ENCODE data around the gene ABCG1. TPM values are rescaled to one million over a fixed set of nuclear protein-coding genes. Genes with fewer than 3 reads are reported as not detected.
"Not testable (repeated sequence)": the region's sequence is repeated elsewhere in the genome, so short reads cannot be mapped to it uniquely, and the experiment has no call there.

Gene ABCG1
- total and polyA plus RNA-seq, 4 experiments from 2014 or later: 1.5 to 19.6 (median 9.5) TPM

- H3K4me1 ChIP-seq (ENCODE audit: insufficient read depth, low read length): no peaks in the 10 kb centered on the region
- peaks cover 0 to 1% of the 10 kb centered on the region in 2 donors for H3K27me3 Mint-ChIP-seq
- no peaks in the 10 kb centered on the region for H3K9me3 Mint-ChIP-seq
- H3K9me3 ChIP-seq (ENCODE audit: control insufficient read depth in 1 of 2, low read length in 2 of 2): no peaks in the 10 kb centered on the region
- no peaks in the 10 kb centered on the region for H3K27me3 ChIP-seq (ENCODE audit: insufficient read depth, low read length)
- intact Hi-C loops (cut with micrococcal nuclease): no loop called here
- no peak overlapping the region for H3K4me3 ChIP-seq (ENCODE audit: low read length in 2 of 2)
- no peaks in the 10 kb centered on the region for H3K36me3 ChIP-seq (ENCODE audit: insufficient read depth, low read length)
- DNase-seq: no peak
- POLR2A ChIA-PET (ENCODE audit: partially characterized antibody): interaction anchor here (1.3 kb wide), 1 partner anchor 43 kb away, joined by 3 read pairs; no protein-coding TSS in a partner anchor
- H3K4me1 Mint-ChIP-seq: peaks cover 0 to 1% (median 0%) of the 10 kb centered on the region in 4 donors
- H3K36me3 Mint-ChIP-seq: no peaks in the 10 kb centered on the region
- H3K27ac ChIP-seq (ENCODE audit: low read depth, low read length): no peak overlapping the region
- H3K27ac Mint-ChIP-seq: no peak overlapping the region
- CTCF ChIA-PET (ENCODE audit: partially characterized antibody): interaction anchor here (1.2 kb wide), 1 partner anchor 11 kb away, joined by 3 read pairs; no protein-coding TSS in a partner anchor
- no peak overlapping the region for H3K4me3 Mint-ChIP-seq
Measured at GRCh38 chr21:42176859-42177258, 42.1 kb upstream of the ABCG1 start.

- Mint-ChIP-seq H3K4me1 (no peaks in the 10 kb centered on the region), H3K9me3 (no peaks in the 10 kb centered on the region), H3K27me3 (peaks cover 0 to 1% of the 10 kb centered on the region in 2 donors), H3K4me3 (no peak overlapping the region), H3K27ac (no peak overlapping the region), H3K36me3 (no peaks in the 10 kb centered on the region)
- Histone ChIP-seq H3K27me3 (ENCODE audit: insufficient read depth, low read length) (no peaks in the 10 kb centered on the region), H3K36me3 (ENCODE audit: insufficient read depth, low read length) (no peaks in the 10 kb centered on the region), H3K4me3 (ENCODE audit: low read length in 2 of 2) (no peak overlapping the region), H3K4me1 (ENCODE audit: insufficient read depth, low read length) (peaks cover 10% of the 10 kb centered on the region), H3K9me3 (ENCODE audit: control insufficient read depth in 1 of 2, low read length in 2 of 2) (no peaks in the 10 kb centered on the region), H3K27ac (ENCODE audit: low read depth, low read length) (no peak overlapping the region)
- POLR2A ChIA-PET (ENCODE audit: partially characterized antibody): no interaction called here
- no peak for DNase-seq
- intact Hi-C loops (cut with micrococcal nuclease): no loop called here
- CTCF ChIA-PET (ENCODE audit: partially characterized antibody): interaction anchor here (1.3 kb wide), 1 partner anchor 80 kb away, joined by 7 read pairs; no protein-coding TSS in a partner anchor
Measured at GRCh38 chr21:42179316-42179715, 39.6 kb upstream of the ABCG1 start.

GRCh38 chr21:42180001-42180400, 38.9 kb upstream of the ABCG1 start:
- H3K4me3 Mint-ChIP-seq; H3K9me3 ChIP-seq (ENCODE audit: control insufficient read depth in 1 of 2, low read length in 2 of 2); H3K27me3 Mint-ChIP-seq; H3K27me3 ChIP-seq (ENCODE audit: insufficient read depth, low read length); H3K9me3 Mint-ChIP-seq; H3K4me3 ChIP-seq (ENCODE audit: low read length in 2 of 2); POLR2A ChIA-PET (ENCODE audit: partially characterized antibody); H3K4me1 Mint-ChIP-seq; H3K36me3 ChIP-seq (ENCODE audit: insufficient read depth, low read length); H3K36me3 Mint-ChIP-seq; H3K27ac Mint-ChIP-seq; intact Hi-C loops (cut with micrococcal nuclease); H3K27ac ChIP-seq (ENCODE audit: low read depth, low read length); DNase-seq: not testable (repeated sequence)
- peaks cover 16% of the 10 kb centered on the region for H3K4me1 ChIP-seq (ENCODE audit: insufficient read depth, low read length)
- CTCF ChIA-PET (ENCODE audit: partially characterized antibody): interaction anchor here (1.3 kb wide), 1 partner anchor 79 kb away, joined by 7 read pairs; no protein-coding TSS in a partner anchor

GRCh38 chr21:42182713-42183371, 36.1 kb upstream of the ABCG1 start:
- H3K4me3 ChIP-seq (ENCODE audit: low read length in 2 of 2): no peak overlapping the region
- H3K4me1 Mint-ChIP-seq: peaks cover 0 to 27% (median 25%) of the 10 kb centered on the region in 4 donors
- intact Hi-C loops (cut with micrococcal nuclease): no loop called here
- H3K4me3 Mint-ChIP-seq: no peak overlapping the region
- no peaks in the 10 kb centered on the region for H3K36me3 ChIP-seq (ENCODE audit: insufficient read depth, low read length)
- no peaks in the 10 kb centered on the region for H3K27me3 ChIP-seq (ENCODE audit: insufficient read depth, low read length)
- no peaks in the 10 kb centered on the region for H3K9me3 ChIP-seq (ENCODE audit: control insufficient read depth in 1 of 2, low read length in 2 of 2)
- H3K27me3 Mint-ChIP-seq: no peaks in the 10 kb centered on the region
- peaks cover 0 to 3% (median 0%) of the 10 kb centered on the region in 8 donors for H3K9me3 Mint-ChIP-seq
- peaks cover 0 to 5% of the 10 kb centered on the region in 2 donors for H3K36me3 Mint-ChIP-seq
- no peak for DNase-seq
- no peak overlapping the region for H3K27ac ChIP-seq (ENCODE audit: low read depth, low read length)
- H3K27ac Mint-ChIP-seq: no peak overlapping the region
- POLR2A ChIA-PET (ENCODE audit: partially characterized antibody): interaction anchor here (0.8 kb wide), 1 partner anchor 10 kb away, joined by 4 read pairs; no protein-coding TSS in a partner anchor
- CTCF ChIA-PET (ENCODE audit: partially characterized antibody): interaction anchor here (1.3 to 1.7 kb wide), 2 partner anchors 51 to 76 kb away, joined by 5 read pairs; no protein-coding TSS in a partner anchor
- peaks cover 43% of the 10 kb centered on the region for H3K4me1 ChIP-seq (ENCODE audit: insufficient read depth, low read length)

- H3K4me3 Mint-ChIP-seq: no peak overlapping the region
- peaks cover 0 to 35% (median 33%) of the 10 kb centered on the region in 4 donors for H3K4me1 Mint-ChIP-seq
- Histone ChIP-seq H3K9me3 (ENCODE audit: control insufficient read depth in 1 of 2, low read length in 2 of 2) (no peaks in the 10 kb centered on the region), H3K4me1 (ENCODE audit: insufficient read depth, low read length) (peaks cover 51% of the 10 kb centered on the region), H3K4me3 (ENCODE audit: low read length in 2 of 2) (no peak overlapping the region), H3K27me3 (ENCODE audit: insufficient read depth, low read length) (no peaks in the 10 kb centered on the region), H3K36me3 (ENCODE audit: insufficient read depth, low read length) (no peaks in the 10 kb centered on the region), H3K27ac (ENCODE audit: low read depth, low read length) (no peak overlapping the region)
- H3K27me3 Mint-ChIP-seq: no peaks in the 10 kb centered on the region
- DNase-seq: no peak
- peaks cover 0 to 5% of the 10 kb centered on the region in 2 donors for H3K36me3 Mint-ChIP-seq
- ChIA-PET POLR2A (ENCODE audit: partially characterized antibody) (no interaction called here), CTCF (ENCODE audit: partially characterized antibody) (interaction anchor here (1.3 to 6.2 kb wide), 3 partner anchors 50 to 76 kb away, joined by 5 to 40 read pairs (median 5); no protein-coding TSS in a partner anchor)
- intact Hi-C loops (cut with micrococcal nuclease): no loop called here
- H3K9me3 Mint-ChIP-seq: peaks cover 0 to 3% (median 0%) of the 10 kb centered on the region in 8 donors
- no peak overlapping the region for H3K27ac Mint-ChIP-seq
Measured at GRCh38 chr21:42183374-42184266, 35.3 kb upstream of the ABCG1 start.

- Histone ChIP-seq H3K4me1 (ENCODE audit: insufficient read depth, low read length) (peaks cover 80% of the 10 kb centered on the region), H3K4me3 (ENCODE audit: low read length in 2 of 2) (no peak overlapping the region), H3K27ac (ENCODE audit: low read depth, low read length) (peak overlapping the region; percentile 73), H3K27me3 (ENCODE audit: insufficient read depth, low read length) (no peaks in the 10 kb centered on the region), H3K36me3 (ENCODE audit: insufficient read depth, low read length) (no peaks in the 10 kb centered on the region), H3K9me3 (ENCODE audit: control insufficient read depth in 1 of 2, low read length in 2 of 2) (no peaks in the 10 kb centered on the region)
- intact Hi-C loops (cut with micrococcal nuclease): no loop called here
- Mint-ChIP-seq H3K27me3 (no peaks in the 10 kb centered on the region), H3K9me3 (peaks cover 0 to 3% (median 0%) of the 10 kb centered on the region in 8 donors), H3K4me3 (peak overlapping the region in 7 of 8 donors; percentile 0 to 89 (median 44)), H3K27ac (peak overlapping the region; percentile 90 to 99 (median 98)), H3K36me3 (peaks cover 0 to 5% of the 10 kb centered on the region in 2 donors), H3K4me1 (peaks cover 19 to 59% (median 49%) of the 10 kb centered on the region in 4 donors)
- no peak for DNase-seq
- ChIA-PET CTCF (ENCODE audit: partially characterized antibody) (interaction anchor here (0.6 to 6.2 kb wide), 7 partner anchors 18 to 254 kb away, joined by 3 to 40 read pairs (median 5); no protein-coding TSS in a partner anchor), POLR2A (ENCODE audit: partially characterized antibody) (interaction anchor here (0.8 to 5.4 kb wide), 3 partner anchors 32 to 48 kb away, joined by 3 to 42 read pairs (median 4); partner anchors contain the start of gene ABCG1)
Measured at GRCh38 chr21:42186591-42186990, 32.3 kb upstream of the ABCG1 start.
